ENCODE measurements around the gene FRMD4A. TPM values are rescaled to one million over a fixed set of nuclear protein-coding genes. Genes with fewer than 3 reads are reported as not detected.
"Not testable (repeated sequence)": the region's sequence is repeated elsewhere in the genome, so short reads cannot be mapped to it uniquely, and the experiment has no call there.

FRMD4A gene
- total RNA-seq, 1 donor from 2014 or later: 236 TPM

DNA sequence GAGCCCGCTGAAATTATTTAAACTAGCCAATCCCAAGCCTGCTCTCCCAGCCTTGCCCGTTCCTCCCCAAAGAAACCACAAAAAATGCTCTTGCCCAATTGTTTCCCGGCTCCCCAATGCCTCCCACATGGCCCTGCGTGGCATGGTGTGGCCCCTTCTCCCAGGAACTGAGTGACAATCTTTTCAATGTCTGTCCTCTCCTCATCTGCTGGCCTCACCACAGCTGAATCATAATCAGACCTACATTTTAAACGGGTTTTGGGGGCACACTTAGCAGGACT, 542.5 kb downstream of the FRMD4A start:
- peaks cover 11% of the 10 kb centered on the region for H3K4me1 Mint-ChIP-seq (ENCODE audit: unreplicated experiment)
- DNase-seq (ENCODE audit: extremely low spot score, unreplicated experiment): no peak
- H3K27me3 Mint-ChIP-seq (ENCODE audit: unreplicated experiment): no peaks in the 10 kb centered on the region
- no peak overlapping the region for H3K4me3 Mint-ChIP-seq (ENCODE audit: unreplicated experiment)
- H3K9me3 Mint-ChIP-seq (ENCODE audit: unreplicated experiment): no peaks in the 10 kb centered on the region
- TF ChIP-seq, protein P1, sequence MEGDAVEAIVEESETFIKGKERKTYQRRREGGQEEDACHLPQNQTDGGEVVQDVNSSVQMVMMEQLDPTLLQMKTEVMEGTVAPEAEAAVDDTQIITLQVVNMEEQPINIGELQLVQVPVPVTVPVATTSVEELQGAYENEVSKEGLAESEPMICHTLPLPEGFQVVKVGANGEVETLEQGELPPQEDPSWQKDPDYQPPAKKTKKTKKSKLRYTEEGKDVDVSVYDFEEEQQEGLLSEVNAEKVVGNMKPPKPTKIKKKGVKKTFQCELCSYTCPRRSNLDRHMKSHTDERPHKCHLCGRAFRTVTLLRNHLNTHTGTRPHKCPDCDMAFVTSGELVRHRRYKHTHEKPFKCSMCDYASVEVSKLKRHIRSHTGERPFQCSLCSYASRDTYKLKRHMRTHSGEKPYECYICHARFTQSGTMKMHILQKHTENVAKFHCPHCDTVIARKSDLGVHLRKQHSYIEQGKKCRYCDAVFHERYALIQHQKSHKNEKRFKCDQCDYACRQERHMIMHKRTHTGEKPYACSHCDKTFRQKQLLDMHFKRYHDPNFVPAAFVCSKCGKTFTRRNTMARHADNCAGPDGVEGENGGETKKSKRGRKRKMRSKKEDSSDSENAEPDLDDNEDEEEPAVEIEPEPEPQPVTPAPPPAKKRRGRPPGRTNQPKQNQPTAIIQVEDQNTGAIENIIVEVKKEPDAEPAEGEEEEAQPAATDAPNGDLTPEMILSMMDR (IDR thresholded peaks at IDR 0.05): no peak
- peaks cover 11% of the 10 kb centered on the region for H3K36me3 Mint-ChIP-seq (ENCODE audit: unreplicated experiment)
- peak overlapping the region; percentile 95 for H3K27ac Mint-ChIP-seq (ENCODE audit: unreplicated experiment)

GRCh38 chr10:13787015-13787421, 543.7 kb downstream of the FRMD4A start:
- H3K9me3 Mint-ChIP-seq (ENCODE audit: unreplicated experiment): no peaks in the 10 kb centered on the region
- no peaks in the 10 kb centered on the region for H3K27me3 Mint-ChIP-seq (ENCODE audit: unreplicated experiment)
- H3K4me1 Mint-ChIP-seq (ENCODE audit: unreplicated experiment): peaks cover 14% of the 10 kb centered on the region
- TF ChIP-seq, protein P1 (IDR thresholded peaks at IDR 0.05): no peak
- no peak for DNase-seq (ENCODE audit: extremely low spot score, unreplicated experiment)
- peaks cover 13% of the 10 kb centered on the region for H3K36me3 Mint-ChIP-seq (ENCODE audit: unreplicated experiment)
- H3K27ac Mint-ChIP-seq (ENCODE audit: unreplicated experiment): peak overlapping the region; percentile 95
- H3K4me3 Mint-ChIP-seq (ENCODE audit: unreplicated experiment): no peak overlapping the region

DNA sequence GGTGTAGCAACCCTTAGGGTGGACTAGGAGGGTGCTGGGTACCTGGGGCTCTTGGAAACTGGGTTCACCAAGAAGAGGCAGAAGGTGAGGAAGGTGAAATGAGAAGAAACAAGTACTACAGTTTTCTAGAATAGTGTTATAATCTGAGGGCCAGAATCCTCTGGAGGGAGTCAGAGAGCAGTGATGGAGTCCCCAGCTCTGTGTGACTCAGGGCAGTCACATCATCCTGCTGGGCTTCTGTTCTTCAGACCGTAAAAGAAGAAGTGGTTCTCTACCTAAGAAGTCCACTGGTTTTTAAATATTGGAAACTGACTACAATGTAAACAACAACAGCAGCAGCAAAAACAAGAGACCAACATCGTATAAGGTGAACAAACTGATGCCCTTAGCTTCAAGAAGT, 546.7 kb downstream of the FRMD4A start:
- Mint-ChIP-seq H3K27me3 (ENCODE audit: unreplicated experiment) (no peaks in the 10 kb centered on the region), H3K36me3 (ENCODE audit: unreplicated experiment) (peaks cover 30% of the 10 kb centered on the region), H3K27ac (ENCODE audit: unreplicated experiment) (peak overlapping the region; percentile 76), H3K4me1 (ENCODE audit: unreplicated experiment) (peaks cover 18% of the 10 kb centered on the region), H3K9me3 (ENCODE audit: unreplicated experiment) (no peaks in the 10 kb centered on the region), H3K4me3 (ENCODE audit: unreplicated experiment) (no peak overlapping the region)
- TF ChIP-seq, protein P1 (IDR thresholded peaks at IDR 0.05): peak; percentile 39
- DNase-seq (ENCODE audit: extremely low spot score, unreplicated experiment): no peak

DNA sequence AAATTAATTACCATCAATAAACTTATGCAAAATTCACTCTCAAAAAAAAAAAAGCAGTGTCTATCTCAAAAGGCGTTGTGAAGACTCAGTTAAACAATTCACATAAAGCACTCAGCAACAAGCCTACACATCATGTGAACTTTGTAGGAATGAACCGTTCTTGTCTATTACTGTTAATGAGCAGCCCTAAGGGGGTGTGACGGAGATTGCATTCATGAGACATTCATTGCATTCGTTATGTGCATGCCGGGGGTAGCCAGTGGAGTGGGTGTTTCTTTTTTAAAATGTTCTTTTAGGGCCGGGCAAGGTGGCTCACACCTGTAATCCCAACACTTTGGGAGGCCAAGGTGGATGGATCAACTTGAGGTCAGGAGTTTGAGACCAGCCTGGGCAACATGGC, 551.0 kb downstream of the FRMD4A start:
- H3K27me3 Mint-ChIP-seq (ENCODE audit: unreplicated experiment): no peaks in the 10 kb centered on the region
- DNase-seq (ENCODE audit: extremely low spot score, unreplicated experiment): no peak
- no peaks in the 10 kb centered on the region for H3K9me3 Mint-ChIP-seq (ENCODE audit: unreplicated experiment)
- H3K4me1 Mint-ChIP-seq (ENCODE audit: unreplicated experiment): peaks cover 42% of the 10 kb centered on the region
- TF ChIP-seq, protein P1 (IDR thresholded peaks at IDR 0.05): no peak
- H3K4me3 Mint-ChIP-seq (ENCODE audit: unreplicated experiment): no peak overlapping the region
- peaks cover 47% of the 10 kb centered on the region for H3K36me3 Mint-ChIP-seq (ENCODE audit: unreplicated experiment)
- peak overlapping the region; percentile 6 for H3K27ac Mint-ChIP-seq (ENCODE audit: unreplicated experiment)

DNA sequence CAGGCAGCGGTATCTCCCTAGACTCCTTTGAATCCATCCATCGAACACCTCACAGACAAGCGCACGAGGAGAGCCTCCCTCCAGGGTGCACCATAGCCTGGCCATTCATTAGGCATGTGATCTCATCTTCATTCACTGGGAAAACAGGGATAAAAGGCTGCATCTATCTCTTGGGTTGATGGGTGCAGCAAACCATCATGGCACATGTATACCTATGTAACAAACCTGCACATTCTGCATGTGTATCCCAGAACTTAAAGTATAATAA, 552.1 kb downstream of the FRMD4A start:
- not testable (repeated sequence) for DNase-seq (ENCODE audit: extremely low spot score, unreplicated experiment); H3K4me3 Mint-ChIP-seq (ENCODE audit: unreplicated experiment); H3K27me3 Mint-ChIP-seq (ENCODE audit: unreplicated experiment); H3K27ac Mint-ChIP-seq (ENCODE audit: unreplicated experiment); H3K9me3 Mint-ChIP-seq (ENCODE audit: unreplicated experiment)
- H3K36me3 Mint-ChIP-seq (ENCODE audit: unreplicated experiment): peaks cover 51% of the 10 kb centered on the region
- H3K4me1 Mint-ChIP-seq (ENCODE audit: unreplicated experiment): peaks cover 46% of the 10 kb centered on the region

DNA sequence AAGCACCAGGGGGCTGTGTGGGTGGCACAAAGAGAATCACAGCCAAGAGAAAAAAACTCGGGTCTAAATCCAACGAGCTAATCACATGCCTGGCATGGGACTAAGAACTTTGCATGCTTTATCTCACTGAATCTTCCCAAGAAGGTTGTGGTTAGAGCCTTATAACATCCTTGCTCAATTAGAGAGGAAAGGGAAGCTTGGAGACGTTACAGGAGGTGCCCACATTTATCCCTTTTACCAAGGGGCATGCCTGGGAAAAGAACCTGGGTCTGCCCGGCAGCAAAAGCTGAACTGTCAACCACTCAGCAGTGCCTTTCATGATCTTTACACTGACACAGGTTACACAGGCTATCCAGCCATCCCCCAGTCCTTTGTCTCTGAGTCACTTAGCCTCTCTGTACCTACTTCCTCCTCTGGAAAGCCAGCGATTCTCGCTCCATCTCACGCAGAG, 553.8 kb downstream of the FRMD4A start:
- no peak for DNase-seq (ENCODE audit: extremely low spot score, unreplicated experiment)
- Mint-ChIP-seq H3K27me3 (ENCODE audit: unreplicated experiment) (no peaks in the 10 kb centered on the region), H3K4me1 (ENCODE audit: unreplicated experiment) (peaks cover 37% of the 10 kb centered on the region), H3K4me3 (ENCODE audit: unreplicated experiment) (no peak overlapping the region), H3K9me3 (ENCODE audit: unreplicated experiment) (no peaks in the 10 kb centered on the region), H3K27ac (ENCODE audit: unreplicated experiment) (peak overlapping the region; percentile 50), H3K36me3 (ENCODE audit: unreplicated experiment) (peaks cover 52% of the 10 kb centered on the region)
- TF ChIP-seq, protein P1 (IDR thresholded peaks at IDR 0.05): no peak

All from osteocyte (in vitro differentiated cells).